Stimulated activated naive CD8-positive, alpha-beta T cell treated with anti-CD3 and anti-CD28 coated beads, Interleukin-15, amount 100 ng/mL, for 72 hours (primary cell): Measurements from ENCODE around the gene DCAF6.
"Not testable (repeated sequence)": the region's sequence is repeated elsewhere in the genome, so short reads cannot be mapped to it uniquely, and the experiment has no call there.

ENCODE experiments used
- ATAC-seq: fragments of 150-1000 bp; cut with Tn5 transposase; 2 replicates; pipeline ENCODE4 v1.10.0; 2021; ENCODE audit warnings: mild to moderate bottlenecking, moderate library complexity
- DNase-seq, 2 donors: peaks; one replicate each; pipeline ENCODE4 v3.0.0; 2021 to 2022
- H3K27ac Mint-ChIP-seq, 2 donors: one replicate each; pipeline ENCODE4 v1.8.0; 2022; ENCODE audit warnings: mild to moderate bottlenecking in 2 of 2, mixed read lengths in 2 of 2, moderate library complexity in 2 of 2
- H3K27me3 Mint-ChIP-seq: one replicate; pipeline ENCODE4 v1.8.0; 2022; ENCODE audit warnings: mixed read lengths
- H3K4me1 Mint-ChIP-seq: one replicate; pipeline ENCODE4 v1.8.0; 2022; ENCODE audit warnings: mild to moderate bottlenecking, mixed read lengths
- H3K4me3 Mint-ChIP-seq, 2 donors: one replicate each; pipeline ENCODE4 v1.8.0; 2022; ENCODE audit warnings: mild to moderate bottlenecking in 2 of 2, mixed read lengths in 2 of 2, moderate library complexity in 1 of 2
- H3K9me3 Mint-ChIP-seq, 2 donors: one replicate each; pipeline ENCODE4 v1.8.0; 2022; ENCODE audit warnings: mixed read lengths in 2 of 2

Gene DCAF6, protein sequence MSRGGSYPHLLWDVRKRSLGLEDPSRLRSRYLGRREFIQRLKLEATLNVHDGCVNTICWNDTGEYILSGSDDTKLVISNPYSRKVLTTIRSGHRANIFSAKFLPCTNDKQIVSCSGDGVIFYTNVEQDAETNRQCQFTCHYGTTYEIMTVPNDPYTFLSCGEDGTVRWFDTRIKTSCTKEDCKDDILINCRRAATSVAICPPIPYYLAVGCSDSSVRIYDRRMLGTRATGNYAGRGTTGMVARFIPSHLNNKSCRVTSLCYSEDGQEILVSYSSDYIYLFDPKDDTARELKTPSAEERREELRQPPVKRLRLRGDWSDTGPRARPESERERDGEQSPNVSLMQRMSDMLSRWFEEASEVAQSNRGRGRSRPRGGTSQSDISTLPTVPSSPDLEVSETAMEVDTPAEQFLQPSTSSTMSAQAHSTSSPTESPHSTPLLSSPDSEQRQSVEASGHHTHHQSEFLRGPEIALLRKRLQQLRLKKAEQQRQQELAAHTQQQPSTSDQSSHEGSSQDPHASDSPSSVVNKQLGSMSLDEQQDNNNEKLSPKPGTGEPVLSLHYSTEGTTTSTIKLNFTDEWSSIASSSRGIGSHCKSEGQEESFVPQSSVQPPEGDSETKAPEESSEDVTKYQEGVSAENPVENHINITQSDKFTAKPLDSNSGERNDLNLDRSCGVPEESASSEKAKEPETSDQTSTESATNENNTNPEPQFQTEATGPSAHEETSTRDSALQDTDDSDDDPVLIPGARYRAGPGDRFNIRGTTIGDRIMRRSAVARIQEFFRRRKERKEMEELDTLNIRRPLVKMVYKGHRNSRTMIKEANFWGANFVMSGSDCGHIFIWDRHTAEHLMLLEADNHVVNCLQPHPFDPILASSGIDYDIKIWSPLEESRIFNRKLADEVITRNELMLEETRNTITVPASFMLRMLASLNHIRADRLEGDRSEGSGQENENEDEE

DNA sequence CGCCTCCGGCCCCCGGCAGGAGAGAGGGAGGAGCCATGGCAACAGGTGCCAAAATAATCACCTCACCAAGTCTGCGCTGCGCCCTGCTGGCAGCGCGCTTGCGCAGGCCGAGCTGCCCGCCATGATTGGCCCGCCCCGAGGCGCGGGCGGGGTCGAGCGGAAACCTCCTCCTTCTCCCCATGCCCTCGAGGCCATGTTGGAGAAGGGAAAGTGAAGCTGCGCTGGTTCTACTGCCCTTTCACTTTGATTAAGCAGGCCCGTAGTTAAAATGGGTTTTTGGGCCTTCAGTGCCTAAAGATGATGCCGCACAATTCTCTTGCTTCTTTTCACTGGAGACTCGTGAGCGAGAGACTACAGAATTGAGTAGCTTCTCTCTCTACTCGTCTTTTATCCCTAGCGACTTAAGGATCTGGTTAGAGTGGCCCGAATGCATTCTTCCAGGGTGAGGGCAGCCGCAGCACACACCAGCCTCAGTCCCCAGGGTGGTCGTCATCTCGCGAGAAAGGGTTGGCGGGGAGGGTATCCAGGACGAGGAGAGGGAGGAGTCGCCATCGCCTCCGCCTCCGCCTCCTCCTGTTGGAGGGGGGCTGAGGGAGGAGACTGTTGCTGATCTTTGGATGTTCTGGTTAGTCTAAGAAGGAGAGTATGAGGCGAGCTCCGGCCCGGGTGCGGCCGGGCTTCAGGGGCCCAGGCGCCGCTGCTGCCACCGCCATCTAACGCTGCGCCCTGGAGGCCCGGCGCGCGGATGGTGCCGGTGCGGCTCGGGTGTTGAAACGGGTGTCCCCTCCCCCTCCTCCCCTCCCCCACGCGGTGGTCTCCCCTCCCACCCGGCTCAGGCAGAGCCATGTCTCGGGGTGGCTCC is at the start of gene DCAF6:
TSS of gene DCAF6 (plus strand) at position 616 of the 862 bp plus-strand sequence. CDS start at position 845, 229 bp downstream.
- H3K9me3 Mint-ChIP-seq, result no peaks in the 10 kb centered on the region
- peak; percentile 85 for ATAC-seq
- H3K4me3 Mint-ChIP-seq, result peak within 1 kb of the TSS; percentile 84 to 99
- peak; percentile 96 to 98 for DNase-seq
- peaks cover 26% of the 10 kb centered on the region for H3K4me1 Mint-ChIP-seq
- peak within 1 kb of the TSS; percentile 96 to 99 for H3K27ac Mint-ChIP-seq
- no peaks in the 10 kb centered on the region for H3K27me3 Mint-ChIP-seq

DNA sequence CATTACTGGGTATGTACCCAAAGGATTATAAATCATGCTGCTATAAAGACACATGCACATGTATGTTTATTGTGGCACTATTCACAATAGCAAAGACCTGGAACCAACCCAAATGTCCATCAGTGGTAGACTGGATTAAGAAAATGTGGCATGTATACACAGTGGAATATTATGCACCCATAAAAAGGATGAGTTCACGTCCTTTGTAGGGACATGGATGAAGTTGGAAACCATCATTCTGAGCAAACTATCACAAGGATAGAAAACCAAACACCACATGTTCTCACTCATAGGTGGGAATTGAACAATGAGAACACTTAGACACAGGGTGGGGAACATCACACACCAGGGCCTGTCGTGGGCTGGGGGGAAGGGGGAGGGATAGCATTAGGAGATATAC is 49.3 kb upstream of the DCAF6 start:
- not testable (repeated sequence) for H3K27ac Mint-ChIP-seq, H3K27me3 Mint-ChIP-seq, H3K4me3 Mint-ChIP-seq, DNase-seq, H3K9me3 Mint-ChIP-seq, ATAC-seq, H3K4me1 Mint-ChIP-seq

DNA sequence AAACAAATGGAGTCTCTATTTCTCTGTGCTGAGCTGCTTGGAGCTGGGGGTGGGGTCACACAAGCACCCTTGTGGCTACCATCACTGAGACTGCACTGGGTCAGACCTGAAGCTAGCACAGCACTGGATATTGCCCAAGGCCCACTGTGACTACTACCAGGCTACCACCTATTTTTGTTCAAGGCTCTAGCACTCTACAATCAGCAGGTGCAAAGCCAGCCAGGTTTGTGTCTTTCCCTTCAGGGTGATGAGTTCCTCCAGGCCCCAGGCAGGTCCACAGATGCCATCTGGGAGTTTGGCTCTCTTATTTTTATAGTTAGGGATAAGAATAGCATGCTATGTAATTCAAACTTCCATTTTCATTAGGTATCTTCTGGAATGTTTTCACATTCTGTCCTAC is 46.1 kb upstream of the DCAF6 start:
- ATAC-seq (no peak), DNase-seq (no peak)
- no peak overlapping the region for H3K4me3 Mint-ChIP-seq
- no peaks in the 10 kb centered on the region for H3K27me3 Mint-ChIP-seq
- no peak overlapping the region for H3K27ac Mint-ChIP-seq
- peaks cover 0 to 5% of the 10 kb centered on the region in 2 donors for H3K9me3 Mint-ChIP-seq
- H3K4me1 Mint-ChIP-seq, result no peaks in the 10 kb centered on the region

DNA sequence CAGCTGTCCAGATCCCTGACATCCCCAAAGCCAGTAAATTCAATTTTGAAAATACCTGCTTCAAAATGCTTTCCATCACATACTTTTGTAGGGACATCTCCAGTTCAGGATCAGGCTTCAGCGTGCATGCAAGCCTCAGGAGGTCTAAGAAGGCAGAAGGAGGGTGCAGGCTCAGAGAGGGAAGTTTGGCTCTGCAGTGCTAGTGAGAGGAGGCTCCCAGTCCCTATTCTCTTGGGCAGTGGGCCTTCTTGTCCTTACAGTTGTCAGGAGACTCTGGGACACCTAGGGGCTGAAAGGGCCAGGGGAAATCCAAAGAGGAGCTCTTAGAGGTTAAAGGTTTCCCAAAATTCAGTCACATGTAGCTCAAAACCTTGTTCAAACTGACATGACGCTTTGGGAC is 42.7 kb upstream of the DCAF6 start:
- no peak overlapping the region for H3K4me3 Mint-ChIP-seq
- ATAC-seq, result no peak
- H3K4me1 Mint-ChIP-seq, result no peaks in the 10 kb centered on the region
- no peak for DNase-seq
- no peak overlapping the region for H3K27ac Mint-ChIP-seq
- H3K27me3 Mint-ChIP-seq, result no peaks in the 10 kb centered on the region
- H3K9me3 Mint-ChIP-seq, result no peaks in the 10 kb centered on the region

DNA sequence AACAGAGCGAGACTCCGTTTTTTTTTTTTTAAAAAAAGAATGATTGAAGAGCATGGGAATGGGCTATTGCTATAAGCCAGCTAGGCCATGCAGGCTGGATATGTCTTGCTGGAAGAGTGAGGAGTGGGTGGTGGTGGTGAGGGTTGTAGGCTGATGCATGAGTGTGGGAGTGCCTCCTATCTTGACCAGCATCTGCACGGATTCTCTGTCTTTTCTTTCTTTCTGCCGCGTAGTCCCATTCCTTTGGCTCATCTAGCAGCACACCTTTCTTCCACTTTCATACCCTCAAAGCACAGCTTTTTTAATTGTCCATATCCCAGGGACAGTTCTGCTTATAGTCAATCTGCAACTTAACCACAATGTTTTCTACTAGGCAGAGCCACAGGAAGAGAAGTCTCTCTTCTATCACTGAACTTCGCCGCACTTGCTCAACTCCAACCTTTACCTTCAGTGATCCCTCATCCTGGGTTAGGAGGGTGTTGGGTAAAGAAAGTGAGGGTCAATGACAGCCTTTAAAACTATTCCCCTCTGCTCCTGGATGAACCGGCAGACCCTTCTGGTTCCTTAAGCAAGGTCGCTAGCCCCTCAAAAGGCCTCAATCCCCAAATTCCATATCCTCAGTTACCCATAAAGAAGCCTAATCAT is 37.8 kb upstream of the DCAF6 start:
- DNase-seq, result no peak
- Mint-ChIP-seq H3K4me3 (no peak overlapping the region), H3K27me3 (no peaks in the 10 kb centered on the region), H3K4me1 (no peaks in the 10 kb centered on the region), H3K27ac (no peak overlapping the region), H3K9me3 (no peaks in the 10 kb centered on the region)
- ATAC-seq, result no peak

DNA sequence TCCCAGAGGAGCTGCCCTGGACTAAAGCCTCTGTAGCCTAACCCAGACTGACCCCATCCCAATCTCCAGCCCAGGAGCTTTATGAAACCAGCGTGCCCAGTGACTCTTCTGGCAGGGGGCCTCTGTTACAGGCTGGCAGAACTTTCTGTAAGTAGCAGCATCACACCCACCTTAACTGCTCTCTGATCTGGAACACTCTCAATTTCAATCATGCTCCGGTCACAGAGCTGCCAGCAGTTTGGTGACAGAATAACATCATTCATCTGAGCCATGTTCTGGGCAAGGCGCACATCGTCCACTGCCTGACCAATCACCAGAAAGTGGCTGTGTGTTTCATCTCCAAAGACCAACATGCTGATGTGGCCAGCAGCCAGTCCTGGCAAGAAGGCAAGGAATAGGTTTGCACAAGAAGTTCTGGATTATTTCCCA is 37.2 kb upstream of the DCAF6 start:
- H3K9me3 Mint-ChIP-seq, result no peaks in the 10 kb centered on the region
- no peak overlapping the region for H3K4me3 Mint-ChIP-seq
- H3K4me1 Mint-ChIP-seq, result no peaks in the 10 kb centered on the region
- no peaks in the 10 kb centered on the region for H3K27me3 Mint-ChIP-seq
- H3K27ac Mint-ChIP-seq, result no peak overlapping the region
- ATAC-seq, result no peak
- DNase-seq, result no peak

DNA sequence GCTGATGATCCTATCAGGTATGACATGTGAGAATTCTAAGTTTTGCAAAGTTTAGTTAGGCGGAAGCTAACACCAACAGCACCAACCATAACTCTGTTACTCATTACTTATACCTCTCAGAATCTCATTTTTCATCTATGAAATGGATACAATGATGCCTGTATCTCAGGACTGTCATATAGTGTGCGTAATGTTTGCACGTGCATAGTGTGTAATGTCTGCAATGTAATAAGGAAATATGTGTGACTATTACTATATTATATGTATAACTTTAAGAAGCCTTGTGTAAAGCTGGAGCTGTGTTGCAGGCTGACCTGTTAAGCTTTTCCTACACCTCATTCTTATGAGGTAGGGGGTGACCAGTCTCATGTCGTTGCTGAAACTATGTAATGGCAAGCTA is 35.6 kb upstream of the DCAF6 start:
- no peak for ATAC-seq
- no peak for DNase-seq
- Mint-ChIP-seq H3K4me1 (no peaks in the 10 kb centered on the region), H3K4me3 (no peak overlapping the region), H3K27me3 (peaks cover 9% of the 10 kb centered on the region), H3K9me3 (no peaks in the 10 kb centered on the region), H3K27ac (no peak overlapping the region)

DNA sequence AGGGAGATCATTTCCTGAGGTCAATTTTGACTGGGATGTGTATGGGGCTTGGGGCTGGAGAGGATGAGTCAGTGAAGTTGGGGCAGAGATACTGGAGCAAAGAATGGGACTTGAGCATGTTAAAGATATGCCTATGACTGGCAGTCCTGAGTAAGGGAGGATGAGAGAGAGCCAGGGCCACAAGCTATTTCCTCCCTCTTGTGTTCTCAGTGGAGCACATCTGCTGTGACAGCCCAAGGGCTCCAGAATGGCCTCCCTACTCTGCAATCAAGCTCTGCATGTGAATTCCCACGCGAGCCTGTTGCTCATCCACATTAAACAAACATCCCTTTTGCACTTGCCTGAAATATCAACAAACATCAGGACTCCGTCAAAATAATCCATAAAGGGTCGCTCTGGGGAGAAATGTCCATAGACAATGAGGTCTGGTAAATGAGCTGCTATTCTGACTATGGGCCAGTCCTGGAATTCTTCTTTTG is 31.8 kb upstream of the DCAF6 start:
- Mint-ChIP-seq H3K27me3 (peaks cover 10% of the 10 kb centered on the region), H3K9me3 (peaks cover 0 to under 1% of the 10 kb centered on the region in 2 donors), H3K4me1 (no peaks in the 10 kb centered on the region), H3K4me3 (no peak overlapping the region), H3K27ac (no peak overlapping the region)
- no peak for ATAC-seq
- no peak for DNase-seq

DNA sequence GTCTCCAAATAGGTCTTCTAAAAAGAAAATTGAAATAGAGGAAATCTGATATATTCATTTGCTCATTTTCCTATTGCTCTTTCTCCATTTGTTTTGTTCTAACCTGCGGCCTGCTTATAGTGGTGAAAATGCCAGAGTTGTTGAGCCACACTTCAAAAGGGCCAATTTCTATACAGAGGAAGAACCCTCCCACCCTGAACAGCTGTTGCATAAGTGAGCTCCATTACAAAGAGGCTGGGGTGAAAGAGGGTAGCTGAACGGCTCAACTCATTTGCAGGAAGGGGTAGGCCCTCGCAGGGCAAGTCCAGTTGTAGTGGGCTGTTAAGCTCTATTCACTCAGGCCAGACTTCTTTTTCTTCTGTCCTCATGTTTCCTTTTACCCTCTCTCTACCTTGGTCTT is 31.3 kb upstream of the DCAF6 start:
- Mint-ChIP-seq H3K9me3 (peaks cover 4 to 5% of the 10 kb centered on the region in 2 donors), H3K4me3 (no peak overlapping the region), H3K27ac (no peak overlapping the region), H3K4me1 (no peaks in the 10 kb centered on the region), H3K27me3 (peaks cover 14% of the 10 kb centered on the region)
- no peak for DNase-seq
- no peak for ATAC-seq

DNA sequence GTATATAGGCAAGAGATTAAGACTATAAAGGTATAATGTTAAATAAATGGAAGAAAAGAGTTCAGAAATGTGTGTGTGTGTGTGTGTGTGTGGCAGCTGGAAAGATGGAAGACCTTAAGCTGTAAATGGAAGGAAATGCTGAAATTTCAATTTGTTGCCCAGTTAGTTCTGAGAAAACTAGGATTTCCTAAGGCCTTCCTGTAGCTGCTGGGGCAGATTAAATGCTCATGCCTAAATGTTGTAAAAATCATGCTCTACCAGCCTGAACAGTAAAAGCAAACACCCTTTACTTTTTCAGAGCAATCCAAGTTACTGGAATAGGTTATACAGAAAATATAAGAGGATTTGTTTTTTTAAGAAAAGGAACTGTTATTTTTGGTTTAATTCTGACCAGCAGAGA is 30.8 kb upstream of the DCAF6 start:
- ATAC-seq (no peak), DNase-seq (no peak)
- no peak overlapping the region for H3K4me3 Mint-ChIP-seq
- peaks cover 19% of the 10 kb centered on the region for H3K27me3 Mint-ChIP-seq
- H3K4me1 Mint-ChIP-seq, result no peaks in the 10 kb centered on the region
- H3K9me3 Mint-ChIP-seq, result peaks cover 8 to 10% of the 10 kb centered on the region in 2 donors
- H3K27ac Mint-ChIP-seq, result peak overlapping the region in 1 of 2 donors; percentile 24

DNA sequence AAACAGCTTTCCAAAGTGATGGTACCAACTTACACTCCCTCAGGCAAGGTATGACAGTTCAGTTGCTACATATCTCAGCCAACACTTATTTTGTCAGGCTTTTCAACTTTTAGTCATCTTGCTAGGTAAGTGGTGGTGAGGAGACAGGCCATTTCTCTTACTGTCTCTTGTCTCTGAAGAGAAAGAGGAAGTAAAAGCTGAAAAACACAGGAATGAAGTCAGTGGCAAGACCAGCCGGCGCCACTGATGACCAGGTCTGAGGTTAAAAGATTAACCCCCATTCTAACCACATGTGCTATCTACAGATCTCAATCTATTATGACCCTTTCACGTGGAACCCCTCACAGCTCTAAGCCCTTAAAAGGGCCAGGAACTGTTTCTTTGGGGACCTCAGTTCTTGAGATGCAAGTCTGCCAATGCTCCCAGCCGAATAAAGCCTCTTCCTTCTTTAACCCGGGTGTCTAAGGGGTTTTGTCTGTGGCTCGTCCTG is 26.7 kb upstream of the DCAF6 start:
- ATAC-seq (no peak), DNase-seq (no peak)
- Mint-ChIP-seq H3K27me3 (peaks cover 19% of the 10 kb centered on the region), H3K4me1 (no peaks in the 10 kb centered on the region), H3K4me3 (no peak overlapping the region), H3K27ac (no peak overlapping the region), H3K9me3 (peaks cover 8 to 10% of the 10 kb centered on the region in 2 donors)

DNA sequence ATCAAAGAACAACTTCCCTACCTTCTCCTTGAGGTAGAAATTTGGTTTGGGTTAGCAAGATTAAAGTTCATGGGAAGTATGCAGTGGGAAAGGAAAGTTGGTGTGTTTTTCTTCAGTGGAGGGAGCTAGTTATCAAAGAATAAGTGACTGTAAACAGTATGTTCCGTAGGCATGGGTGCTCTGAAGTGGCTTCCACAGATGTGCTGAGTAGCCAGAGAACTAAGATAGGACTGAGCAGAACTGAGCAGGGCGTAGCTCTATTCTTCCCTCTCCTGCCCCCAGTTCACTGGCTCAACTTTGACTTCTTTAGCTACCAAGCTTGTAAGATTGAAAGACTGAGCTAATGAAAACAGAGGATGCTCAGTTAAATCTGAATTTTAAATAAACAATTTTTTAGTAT is 26.0 kb upstream of the DCAF6 start:
- no peaks in the 10 kb centered on the region for H3K4me1 Mint-ChIP-seq
- ATAC-seq (no peak), DNase-seq (no peak)
- peaks cover 8 to 10% of the 10 kb centered on the region in 2 donors for H3K9me3 Mint-ChIP-seq
- no peak overlapping the region for H3K4me3 Mint-ChIP-seq
- H3K27me3 Mint-ChIP-seq, result peaks cover 14% of the 10 kb centered on the region
- H3K27ac Mint-ChIP-seq, result no peak overlapping the region

DNA sequence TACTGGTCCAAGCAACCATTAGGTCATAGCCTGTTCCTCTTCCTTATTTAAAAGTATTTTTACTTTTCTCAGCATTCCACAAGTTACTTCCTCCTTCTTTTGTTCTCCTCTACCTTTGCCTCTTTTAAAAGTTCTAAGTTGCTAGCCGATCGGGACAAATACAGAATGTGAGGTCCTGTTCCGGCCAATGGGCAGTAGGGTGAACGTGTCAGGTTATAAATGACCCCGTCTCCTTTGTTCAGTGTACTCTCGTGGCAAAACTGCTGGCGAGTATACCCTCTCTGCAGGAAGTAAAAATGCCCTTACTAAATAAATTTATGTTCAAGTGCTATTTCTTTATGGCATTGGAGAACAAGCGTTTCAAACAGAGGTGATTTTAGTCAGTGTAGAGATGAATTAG is 25.1 kb upstream of the DCAF6 start:
- no peak overlapping the region for H3K27ac Mint-ChIP-seq
- DNase-seq (no peak), ATAC-seq (no peak)
- H3K27me3 Mint-ChIP-seq, result peaks cover 10% of the 10 kb centered on the region
- H3K4me1 Mint-ChIP-seq, result no peaks in the 10 kb centered on the region
- H3K4me3 Mint-ChIP-seq, result no peak overlapping the region
- H3K9me3 Mint-ChIP-seq, result peaks cover 8 to 10% of the 10 kb centered on the region in 2 donors

DNA sequence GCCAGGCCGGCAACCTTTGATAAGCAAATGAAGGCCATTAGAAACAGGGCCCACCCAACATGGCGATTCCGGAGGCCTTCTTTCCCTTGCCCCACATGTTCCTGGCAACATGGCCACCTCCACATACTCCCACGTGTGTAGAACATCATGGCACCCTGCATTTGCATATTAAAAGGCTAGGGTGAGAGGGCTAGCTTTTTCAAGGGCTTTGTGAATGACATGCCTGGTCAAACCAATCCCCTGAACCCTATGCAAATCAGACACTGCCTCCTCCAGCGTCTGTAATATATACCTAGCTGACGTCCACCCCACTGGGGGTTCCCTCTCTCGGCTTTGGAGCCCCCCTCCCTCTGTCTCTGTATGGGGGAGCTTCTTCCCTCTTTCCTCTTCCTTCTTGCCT is 24.2 kb upstream of the DCAF6 start:
- Mint-ChIP-seq H3K27me3 (peaks cover 10% of the 10 kb centered on the region), H3K9me3 (peaks cover 8 to 10% of the 10 kb centered on the region in 2 donors)

More for the DNA sequence above, 24.2 kb upstream of the DCAF6 start:
- H3K4me3 Mint-ChIP-seq, result no peak overlapping the region
- H3K27ac Mint-ChIP-seq, result no peak overlapping the region
- no peaks in the 10 kb centered on the region for H3K4me1 Mint-ChIP-seq
- DNase-seq, result no peak
- no peak for ATAC-seq
